ENCODE results near the gene METTL27.

GRCh38 chr7:73872056-73872908 lies 30.0 kb upstream of the METTL27 start:
- TF ChIP-seq POLR2A (IDR thresholded peaks at IDR 0.05) = no peak
- TF ChIP-seq, protein P1, sequence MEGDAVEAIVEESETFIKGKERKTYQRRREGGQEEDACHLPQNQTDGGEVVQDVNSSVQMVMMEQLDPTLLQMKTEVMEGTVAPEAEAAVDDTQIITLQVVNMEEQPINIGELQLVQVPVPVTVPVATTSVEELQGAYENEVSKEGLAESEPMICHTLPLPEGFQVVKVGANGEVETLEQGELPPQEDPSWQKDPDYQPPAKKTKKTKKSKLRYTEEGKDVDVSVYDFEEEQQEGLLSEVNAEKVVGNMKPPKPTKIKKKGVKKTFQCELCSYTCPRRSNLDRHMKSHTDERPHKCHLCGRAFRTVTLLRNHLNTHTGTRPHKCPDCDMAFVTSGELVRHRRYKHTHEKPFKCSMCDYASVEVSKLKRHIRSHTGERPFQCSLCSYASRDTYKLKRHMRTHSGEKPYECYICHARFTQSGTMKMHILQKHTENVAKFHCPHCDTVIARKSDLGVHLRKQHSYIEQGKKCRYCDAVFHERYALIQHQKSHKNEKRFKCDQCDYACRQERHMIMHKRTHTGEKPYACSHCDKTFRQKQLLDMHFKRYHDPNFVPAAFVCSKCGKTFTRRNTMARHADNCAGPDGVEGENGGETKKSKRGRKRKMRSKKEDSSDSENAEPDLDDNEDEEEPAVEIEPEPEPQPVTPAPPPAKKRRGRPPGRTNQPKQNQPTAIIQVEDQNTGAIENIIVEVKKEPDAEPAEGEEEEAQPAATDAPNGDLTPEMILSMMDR (IDR thresholded peaks at IDR 0.05) = no peak
- TF ChIP-seq EP300 (IDR thresholded peaks at IDR 0.05) = no peak
- TF ChIP-seq POLR2AphosphoS5 (IDR thresholded peaks at IDR 0.05) = no peak

Measured in suprapubic skin (tissue), 4 donors.